ENCODE data around the gene MT1M. TPM values are rescaled to one million over a fixed set of nuclear protein-coding genes. Genes with fewer than 3 reads are reported as not detected.

MT1M gene
- total and polyA plus RNA-seq, 2 experiments from 2014 or later: 1.1 to 4.7 TPM

DNA sequence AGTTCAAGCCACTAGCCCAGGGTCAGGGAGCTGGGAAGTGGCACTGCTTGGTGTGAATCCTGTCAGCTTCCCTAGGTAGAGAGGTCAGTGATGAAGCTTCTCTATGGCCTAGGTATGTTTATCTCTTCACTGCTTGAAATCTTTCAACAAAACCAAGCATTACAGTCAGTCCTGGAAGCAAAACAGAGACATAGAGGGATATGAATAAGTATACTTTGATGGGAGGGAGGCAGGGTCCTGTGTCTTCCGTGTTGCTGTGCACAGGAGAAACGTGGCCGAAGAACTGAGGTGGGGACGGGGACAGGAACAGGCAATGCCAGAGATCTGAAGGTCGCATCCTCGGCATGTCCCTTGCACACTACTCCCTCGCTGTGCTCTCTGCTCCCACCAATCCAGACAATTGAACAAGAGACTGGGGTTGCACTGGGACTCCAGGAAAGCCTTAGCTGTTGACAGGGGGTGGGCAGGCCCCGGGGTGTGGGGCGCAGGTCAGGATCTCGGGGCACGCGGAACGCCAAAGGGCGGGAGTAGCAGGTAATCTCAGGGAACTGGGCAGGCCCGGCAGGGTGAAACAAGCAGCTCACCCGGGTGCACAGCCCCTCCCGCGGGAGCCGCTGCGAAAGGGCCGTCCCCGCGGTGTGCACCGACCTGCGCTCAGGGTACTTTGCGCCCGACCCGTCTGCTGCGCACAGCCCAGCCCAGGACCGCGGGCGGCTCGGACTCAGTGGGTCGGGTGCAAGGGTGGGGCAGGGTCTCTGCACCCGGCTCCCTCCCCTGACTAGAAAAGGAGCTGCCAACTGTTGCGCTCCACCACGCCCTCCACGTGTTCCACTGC is 36.8 kb downstream of the MT1M start, which contains the start of gene MT1H:
Gene MT1H, plus strand, starts transcription at position 810 of the 835 bp plus-strand sequence. CDS start 71 bp downstream, outside the sequence.
- ATAC-seq (peak; percentile 64), DNase-seq (ENCODE audit: low spot score) (peak; percentile 51)
- H2AFZ ChIP-seq: peak within 1 kb of the TSS; percentile 91
- H3K36me3 Mint-ChIP-seq (ENCODE audit: low read depth): peaks cover 36% of the 10 kb centered on the region
- H3F3A ChIP-seq (replicated peaks; ENCODE audit: low read depth): peaks cover 12% of the 10 kb centered on the region
- H3K4me1 Mint-ChIP-seq: peaks cover 35% of the 10 kb centered on the region
- no peaks in the 10 kb centered on the region for H3K9me2 ChIP-seq (ENCODE audit: insufficient read depth)
- no peaks in the 10 kb centered on the region; the same call in 1 of the 2 replicates for H3K79me2 ChIP-seq (replicated peaks; ENCODE audit: insufficient read depth)
- H3K4me1 ChIP-seq (ENCODE audit: insufficient read depth): peaks cover 47% of the 10 kb centered on the region
- no peak within 1 kb of the TSS for H3K27ac ChIP-seq (ENCODE audit: low read depth)
- H3K27me3 ChIP-seq (ENCODE audit: insufficient read depth): peaks cover 96% of the 10 kb centered on the region
- H3K36me3 ChIP-seq (ENCODE audit: insufficient read depth): no peaks in the 10 kb centered on the region
- peak within 1 kb of the TSS; percentile 83 for H3K4me3 Mint-ChIP-seq
- H3K4me3 ChIP-seq: peak within 1 kb of the TSS; percentile 62
- peaks cover 3% of the 10 kb centered on the region; the same call in 1 of the 3 replicates for H3K9me3 Mint-ChIP-seq
- H3K4me2 ChIP-seq: peak within 1 kb of the TSS; percentile 91
- H3K27ac Mint-ChIP-seq: no peak within 1 kb of the TSS
- no peaks in the 10 kb centered on the region for H4K20me1 ChIP-seq (replicated peaks; ENCODE audit: insufficient read depth)
- peaks cover 93% of the 10 kb centered on the region for H3K27me3 Mint-ChIP-seq (ENCODE audit: insufficient read depth, low read depth, poor library complexity)
- TF ChIP-seq, protein P1, sequence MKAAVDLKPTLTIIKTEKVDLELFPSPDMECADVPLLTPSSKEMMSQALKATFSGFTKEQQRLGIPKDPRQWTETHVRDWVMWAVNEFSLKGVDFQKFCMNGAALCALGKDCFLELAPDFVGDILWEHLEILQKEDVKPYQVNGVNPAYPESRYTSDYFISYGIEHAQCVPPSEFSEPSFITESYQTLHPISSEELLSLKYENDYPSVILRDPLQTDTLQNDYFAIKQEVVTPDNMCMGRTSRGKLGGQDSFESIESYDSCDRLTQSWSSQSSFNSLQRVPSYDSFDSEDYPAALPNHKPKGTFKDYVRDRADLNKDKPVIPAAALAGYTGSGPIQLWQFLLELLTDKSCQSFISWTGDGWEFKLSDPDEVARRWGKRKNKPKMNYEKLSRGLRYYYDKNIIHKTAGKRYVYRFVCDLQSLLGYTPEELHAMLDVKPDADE (IDR thresholded peaks at IDR 0.05): no peak
- no peak for TF ChIP-seq STAT1 (IDR thresholded peaks at IDR 0.05; ENCODE audit: unreplicated experiment)
- TF ChIP-seq, protein P2, sequence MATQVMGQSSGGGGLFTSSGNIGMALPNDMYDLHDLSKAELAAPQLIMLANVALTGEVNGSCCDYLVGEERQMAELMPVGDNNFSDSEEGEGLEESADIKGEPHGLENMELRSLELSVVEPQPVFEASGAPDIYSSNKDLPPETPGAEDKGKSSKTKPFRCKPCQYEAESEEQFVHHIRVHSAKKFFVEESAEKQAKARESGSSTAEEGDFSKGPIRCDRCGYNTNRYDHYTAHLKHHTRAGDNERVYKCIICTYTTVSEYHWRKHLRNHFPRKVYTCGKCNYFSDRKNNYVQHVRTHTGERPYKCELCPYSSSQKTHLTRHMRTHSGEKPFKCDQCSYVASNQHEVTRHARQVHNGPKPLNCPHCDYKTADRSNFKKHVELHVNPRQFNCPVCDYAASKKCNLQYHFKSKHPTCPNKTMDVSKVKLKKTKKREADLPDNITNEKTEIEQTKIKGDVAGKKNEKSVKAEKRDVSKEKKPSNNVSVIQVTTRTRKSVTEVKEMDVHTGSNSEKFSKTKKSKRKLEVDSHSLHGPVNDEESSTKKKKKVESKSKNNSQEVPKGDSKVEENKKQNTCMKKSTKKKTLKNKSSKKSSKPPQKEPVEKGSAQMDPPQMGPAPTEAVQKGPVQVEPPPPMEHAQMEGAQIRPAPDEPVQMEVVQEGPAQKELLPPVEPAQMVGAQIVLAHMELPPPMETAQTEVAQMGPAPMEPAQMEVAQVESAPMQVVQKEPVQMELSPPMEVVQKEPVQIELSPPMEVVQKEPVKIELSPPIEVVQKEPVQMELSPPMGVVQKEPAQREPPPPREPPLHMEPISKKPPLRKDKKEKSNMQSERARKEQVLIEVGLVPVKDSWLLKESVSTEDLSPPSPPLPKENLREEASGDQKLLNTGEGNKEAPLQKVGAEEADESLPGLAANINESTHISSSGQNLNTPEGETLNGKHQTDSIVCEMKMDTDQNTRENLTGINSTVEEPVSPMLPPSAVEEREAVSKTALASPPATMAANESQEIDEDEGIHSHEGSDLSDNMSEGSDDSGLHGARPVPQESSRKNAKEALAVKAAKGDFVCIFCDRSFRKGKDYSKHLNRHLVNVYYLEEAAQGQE (IDR thresholded peaks at IDR 0.05; ENCODE audit: unreplicated experiment): no peak
- TF ChIP-seq, protein P3, sequence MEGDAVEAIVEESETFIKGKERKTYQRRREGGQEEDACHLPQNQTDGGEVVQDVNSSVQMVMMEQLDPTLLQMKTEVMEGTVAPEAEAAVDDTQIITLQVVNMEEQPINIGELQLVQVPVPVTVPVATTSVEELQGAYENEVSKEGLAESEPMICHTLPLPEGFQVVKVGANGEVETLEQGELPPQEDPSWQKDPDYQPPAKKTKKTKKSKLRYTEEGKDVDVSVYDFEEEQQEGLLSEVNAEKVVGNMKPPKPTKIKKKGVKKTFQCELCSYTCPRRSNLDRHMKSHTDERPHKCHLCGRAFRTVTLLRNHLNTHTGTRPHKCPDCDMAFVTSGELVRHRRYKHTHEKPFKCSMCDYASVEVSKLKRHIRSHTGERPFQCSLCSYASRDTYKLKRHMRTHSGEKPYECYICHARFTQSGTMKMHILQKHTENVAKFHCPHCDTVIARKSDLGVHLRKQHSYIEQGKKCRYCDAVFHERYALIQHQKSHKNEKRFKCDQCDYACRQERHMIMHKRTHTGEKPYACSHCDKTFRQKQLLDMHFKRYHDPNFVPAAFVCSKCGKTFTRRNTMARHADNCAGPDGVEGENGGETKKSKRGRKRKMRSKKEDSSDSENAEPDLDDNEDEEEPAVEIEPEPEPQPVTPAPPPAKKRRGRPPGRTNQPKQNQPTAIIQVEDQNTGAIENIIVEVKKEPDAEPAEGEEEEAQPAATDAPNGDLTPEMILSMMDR (conservative IDR thresholded peaks at IDR 0.05; ENCODE audit: low read depth in 2 of 2): no peak
- peak; percentile 41 for TF ChIP-seq EZH2phosphoT487 (IDR thresholded peaks at IDR 0.05; ENCODE audit: unreplicated experiment)
- TF ChIP-seq EZH2 (IDR thresholded peaks at IDR 0.05; ENCODE audit: low read depth, unreplicated experiment): peak; percentile 91
- TF ChIP-seq NANOG (IDR thresholded peaks at IDR 0.05; ENCODE audit: borderline replicate concordance): no peak

Measured in GM23338 (cell line).